Prostate gland (tissue), 2 donors: ENCODE data around the gene INPP5F.

ENCODE experiments used
- CTCF ChIP-seq, 4 experiments: fragments of 200-600 bp in 2 of 4; fragments of 450-650 bp in 2 of 4; sonication (generic) in 2 of 4; IDR thresholded peaks; 1 replicate in 3 of 4; 2 replicates in 1 of 4; pipeline ENCODE4 v1.5.1; 2016 to 2019; ENCODE audit warnings: antibody characterized with exemption in 4 of 4, mild to moderate bottlenecking in 2 of 4, moderate library complexity in 2 of 4
- POLR2A ChIP-seq: fragments of 450-650 bp; IDR thresholded peaks from one replicate; pipeline ENCODE4 v1.6.1; 2016; ENCODE audit warnings: antibody characterized with exemption, mild to moderate bottlenecking
- POLR2AphosphoS5 ChIP-seq: sonication (generic); formaldehyde crosslinking; IDR thresholded peaks from one replicate; pipeline ENCODE4 v1.6.1; 2017; ENCODE audit warnings: antibody characterized with exemption

- TF ChIP-seq CTCF (IDR thresholded peaks at IDR 0.05): no peak
- no peak for TF ChIP-seq POLR2AphosphoS5
- no peak for TF ChIP-seq POLR2A
These were observed 132.2 kb downstream of the INPP5F start for GRCh38 chr10:119858063-119858462.
